ENCODE results near the gene TP63.

Gene TP63

GRCh38 chr3:189786479-189787064 is 155.4 kb downstream of the TP63 start:
- no peak for DNase-seq

DNA sequence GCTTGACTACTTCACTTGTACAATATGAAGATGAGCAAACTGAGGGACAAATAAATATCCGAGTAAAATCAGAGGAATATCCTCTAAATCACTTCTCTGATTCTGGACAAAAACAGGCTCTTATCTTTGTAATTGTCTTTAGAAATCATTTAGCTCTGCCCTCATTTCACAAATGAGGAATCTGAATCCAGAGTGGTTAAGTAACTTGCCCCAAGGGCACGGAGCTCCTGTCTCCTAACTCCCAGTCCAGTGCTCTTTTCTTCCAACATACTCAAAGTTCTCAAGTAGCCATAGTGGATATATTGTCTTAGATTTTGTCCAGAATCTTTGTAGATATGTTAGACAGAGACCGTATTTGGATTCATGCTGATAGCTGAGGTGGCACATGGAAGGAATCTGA is 156.0 kb downstream of the TP63 start:
- DNase-seq: no peak

DNA sequence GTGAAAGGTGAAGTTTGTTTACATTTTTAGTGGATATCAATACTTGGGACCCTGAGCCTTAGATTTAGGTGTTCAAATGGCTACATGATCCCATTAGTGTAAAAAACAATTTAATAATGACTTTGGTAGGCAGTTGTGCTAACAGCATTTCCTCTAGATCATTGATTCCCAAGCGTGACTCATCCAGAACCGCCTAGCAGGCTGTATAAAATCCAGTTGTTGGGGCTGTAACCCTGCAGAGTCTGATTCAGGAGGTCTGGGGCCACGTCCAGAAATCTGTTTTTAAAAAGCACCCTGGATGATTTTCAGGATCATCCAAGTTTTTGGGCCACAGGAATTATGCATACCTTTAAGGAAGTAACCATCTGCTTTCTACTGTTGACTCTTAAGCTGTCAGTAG is 156.4 kb downstream of the TP63 start:
- DNase-seq: no peak

- DNase-seq: no peak
Measured at GRCh38 chr3:189789432-189789831, 158.2 kb downstream of the TP63 start.

GRCh38 chr3:189790658-189791057 is 159.5 kb downstream of the TP63 start:
- no peak for DNase-seq

- no peak for DNase-seq
Measured at GRCh38 chr3:189792046-189792929, 161.1 kb downstream of the TP63 start.

GRCh38 chr3:189794518-189794917 is 163.3 kb downstream of the TP63 start:
- DNase-seq: no peak

GRCh38 chr3:189797103-189797750 is 166.0 kb downstream of the TP63 start:
- DNase-seq: no peak

DNA sequence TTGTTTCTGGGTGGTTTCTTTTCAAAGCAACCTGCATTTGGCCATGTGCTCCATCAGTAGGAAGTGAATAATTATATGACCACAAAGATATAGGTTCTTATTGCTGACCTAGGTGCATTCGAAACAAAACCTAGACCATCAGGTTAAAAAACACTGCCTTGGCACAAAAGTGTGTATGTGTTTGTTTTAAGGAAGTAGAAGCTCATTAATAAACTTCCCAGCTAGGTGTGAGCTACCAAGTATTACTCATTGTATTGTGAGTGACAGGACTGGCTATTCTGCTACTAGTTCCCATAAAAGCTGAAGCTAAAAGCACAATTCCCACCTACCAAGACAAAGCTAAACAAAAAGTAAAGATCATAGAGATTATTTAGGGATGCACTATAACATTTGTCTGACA is 168.2 kb downstream of the TP63 start:
- DNase-seq: no peak

DNA sequence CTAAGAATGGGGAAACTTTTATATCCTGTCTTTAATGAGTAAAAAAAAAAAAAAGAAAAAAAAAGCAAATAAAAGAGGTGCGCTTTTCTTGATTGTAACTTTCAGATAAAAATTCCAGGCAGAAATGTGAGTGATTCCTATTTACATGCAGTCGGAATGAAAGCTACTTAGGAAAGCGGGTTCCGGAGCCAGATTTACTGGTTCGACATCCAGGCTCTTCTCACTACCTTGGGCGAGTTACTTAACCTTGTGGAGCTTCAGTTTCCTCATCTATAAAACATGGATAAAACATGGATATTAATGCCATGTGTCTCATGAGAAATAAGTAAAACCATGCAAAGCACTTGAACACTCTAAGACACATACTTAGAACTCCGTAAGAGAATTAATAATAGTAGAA is 169.2 kb downstream of the TP63 start:
- no peak for DNase-seq

DNA sequence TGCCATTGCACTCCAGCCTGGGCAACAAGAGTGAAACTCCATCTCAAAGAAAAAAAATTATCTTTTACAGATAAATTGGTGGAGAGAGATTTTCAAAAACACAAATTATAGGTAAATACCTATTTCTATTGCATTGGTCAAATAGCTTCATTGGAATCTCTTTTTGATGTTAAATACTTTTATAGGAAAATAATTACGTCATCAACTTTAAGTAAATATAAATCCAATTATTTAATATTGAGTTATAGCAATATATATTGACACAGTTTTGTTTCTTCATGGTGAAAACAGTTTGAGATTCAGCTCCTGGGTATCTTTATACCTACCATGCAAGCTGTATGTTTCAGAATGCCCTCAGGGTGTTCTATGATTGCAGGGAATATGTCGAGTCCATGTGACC is 172.1 kb downstream of the TP63 start:
- no peak for DNase-seq

GRCh38 chr3:189805375-189806067 is 174.3 kb downstream of the TP63 start:
- no peak for DNase-seq

- no peak for DNase-seq
Measured at GRCh38 chr3:189806171-189806951, 175.2 kb downstream of the TP63 start.

DNA sequence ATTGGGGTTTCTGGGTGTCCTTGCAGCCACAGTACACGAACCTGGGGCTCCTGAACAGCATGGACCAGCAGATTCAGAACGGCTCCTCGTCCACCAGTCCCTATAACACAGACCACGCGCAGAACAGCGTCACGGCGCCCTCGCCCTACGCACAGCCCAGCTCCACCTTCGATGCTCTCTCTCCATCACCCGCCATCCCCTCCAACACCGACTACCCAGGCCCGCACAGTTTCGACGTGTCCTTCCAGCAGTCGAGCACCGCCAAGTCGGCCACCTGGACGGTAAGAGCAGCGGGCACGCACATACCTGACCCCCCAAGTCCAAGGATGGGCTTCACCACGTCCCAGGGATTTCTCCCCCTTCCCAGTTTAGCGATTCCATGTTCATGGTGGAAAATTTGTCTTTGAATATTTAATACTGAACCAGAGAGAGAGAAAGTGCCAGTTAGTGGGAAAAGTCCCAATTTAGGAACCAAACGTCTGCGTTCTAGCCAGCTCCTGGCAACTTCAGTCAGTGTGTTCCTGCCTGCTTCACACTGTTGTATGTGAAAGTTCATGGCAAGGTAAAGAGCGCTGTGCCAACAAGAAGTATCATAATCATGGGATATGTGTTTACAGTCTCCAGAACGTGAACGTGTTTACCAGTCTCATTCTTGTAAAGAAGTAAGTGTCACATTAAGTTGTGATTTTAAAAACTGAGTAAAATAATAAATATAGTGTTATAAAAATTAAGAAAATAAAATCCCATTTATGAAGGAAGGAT is 177.2 kb downstream of the TP63 start:
- no peak for DNase-seq

DNA sequence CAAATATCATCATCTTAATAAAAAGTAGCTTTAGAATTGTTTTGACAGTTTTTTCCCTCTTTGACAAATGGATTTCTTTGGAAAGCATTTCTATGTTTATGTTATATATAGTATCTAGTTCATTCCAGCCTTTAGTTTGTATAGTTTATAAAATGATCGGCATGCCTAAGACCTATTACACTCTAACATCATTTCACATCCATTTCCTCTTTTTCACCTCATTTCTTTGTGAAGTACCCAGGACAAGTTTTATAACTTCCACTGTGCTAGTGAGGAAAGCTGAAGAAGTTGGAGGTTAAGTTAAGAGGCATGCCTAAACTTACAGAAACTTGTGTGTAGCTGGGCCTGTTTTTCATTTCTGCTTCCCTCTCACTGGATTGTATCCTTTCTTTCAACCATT is 178.4 kb downstream of the TP63 start:
- DNase-seq: no peak

DNA sequence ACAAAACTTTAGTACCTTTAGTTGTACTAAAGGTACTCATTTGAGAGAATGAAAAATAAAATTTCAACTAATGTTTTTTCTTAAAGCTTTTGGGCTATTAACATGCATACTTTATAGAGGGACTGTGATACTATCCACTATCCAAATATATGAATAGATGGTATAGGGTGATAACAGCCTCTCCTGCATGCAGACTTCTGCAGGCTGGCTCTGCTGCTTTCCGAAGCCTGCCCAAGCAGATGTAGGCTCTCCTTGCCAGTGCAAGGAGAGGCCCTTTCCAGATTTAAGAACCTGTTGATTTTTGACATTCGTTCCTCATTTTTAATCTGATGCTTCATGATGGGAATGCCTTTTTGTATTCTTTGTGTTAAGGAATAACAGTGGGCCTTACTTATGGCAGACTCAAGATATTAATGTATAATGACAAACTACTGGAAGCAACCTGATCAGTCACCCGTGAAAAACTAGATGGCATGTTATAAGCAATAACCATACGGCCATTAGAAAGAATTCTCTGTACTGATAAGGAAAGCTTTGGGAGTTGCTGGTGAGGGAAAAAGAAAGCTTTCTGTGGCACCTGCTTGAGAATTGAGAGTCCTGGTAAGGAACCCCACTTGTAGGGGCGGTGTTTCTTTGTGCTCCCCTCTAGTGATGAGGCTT is 181.7 kb downstream of the TP63 start:
- DNase-seq: no peak

DNA sequence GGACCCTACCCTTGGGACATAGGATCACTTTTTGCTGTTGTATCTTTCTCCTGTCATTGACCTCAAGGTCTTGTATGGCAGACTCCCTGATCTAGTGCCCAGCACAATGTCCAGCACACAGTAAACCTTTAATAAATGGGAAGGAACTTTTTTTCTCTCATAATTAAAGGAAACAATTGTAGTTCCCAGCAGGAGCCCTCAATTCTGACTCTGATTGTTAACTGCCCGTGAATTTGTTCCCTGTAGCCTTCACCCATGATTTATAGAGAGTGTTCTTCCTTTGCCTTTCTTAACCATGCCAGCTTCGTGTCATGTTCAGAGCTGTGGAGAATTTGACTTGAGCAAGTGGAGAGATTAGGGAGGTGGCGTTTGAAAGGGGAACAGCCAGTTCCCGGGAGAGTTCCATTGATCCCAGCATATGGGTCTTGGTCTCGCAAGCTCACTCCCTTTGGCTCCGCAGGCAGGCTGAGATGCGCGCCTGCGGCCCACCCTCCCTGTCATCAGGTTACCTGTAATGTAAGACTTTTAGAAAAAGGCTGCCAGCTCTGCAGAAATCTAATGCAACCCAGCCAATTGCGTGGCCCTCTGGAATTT is 182.6 kb downstream of the TP63 start:
- DNase-seq: no peak

GRCh38 chr3:189820365-189820720 is 189.2 kb downstream of the TP63 start:
- no peak for DNase-seq

DNA sequence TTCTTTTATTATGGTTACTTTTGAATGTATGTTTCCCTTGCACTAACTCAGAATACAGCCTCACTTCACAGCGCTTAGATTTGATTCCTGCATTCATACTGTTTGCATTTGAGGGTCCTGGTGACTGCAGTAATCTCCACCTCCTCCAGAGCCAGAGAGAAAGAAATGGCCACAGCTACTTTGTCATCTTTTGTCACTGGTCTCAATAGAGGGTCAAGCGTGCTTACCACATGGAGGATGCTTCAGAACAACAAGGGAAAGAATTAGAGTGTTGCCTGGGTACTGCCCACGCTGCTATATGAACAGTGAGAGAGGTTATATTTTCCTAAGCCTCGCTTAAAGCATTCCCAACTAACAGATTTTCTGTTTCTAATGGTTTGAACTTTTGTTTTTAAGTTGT is 190.1 kb downstream of the TP63 start:
- DNase-seq: no peak

DNA sequence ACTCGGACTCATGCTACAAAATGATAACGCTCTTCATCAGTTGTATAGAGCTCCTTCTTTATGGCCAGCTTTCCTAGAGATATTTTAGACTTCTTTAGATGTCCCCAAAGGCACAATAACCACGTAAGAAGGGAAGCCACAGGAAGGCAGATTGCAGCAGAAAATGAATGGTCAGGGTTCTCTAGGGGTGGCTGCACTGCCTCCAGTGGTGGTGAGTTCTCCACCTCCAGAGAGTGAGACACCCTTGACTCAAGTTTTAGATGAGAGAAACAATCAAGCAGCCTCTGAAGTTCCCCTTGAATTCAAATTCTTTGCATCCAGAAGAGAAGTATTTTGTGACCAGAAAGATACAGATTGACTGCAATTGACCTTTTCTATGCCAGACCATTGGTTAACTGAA is 191.5 kb downstream of the TP63 start:
- no peak for DNase-seq

Data from T-helper 2 cell (primary cell).